Middle frontal gyrus (tissue), 1 donor: ENCODE measurements around the gene OPCML.

ENCODE experiments used
- DNase-seq: peaks from one replicate; pipeline ENCODE4 v3.0.0-alpha.2; 2015; ENCODE audit warnings: low spot score; ENCODE audit errors: extremely low spot score

The OPCML gene

GRCh38 chr11:132639403-132639802 is 892.9 kb downstream of the OPCML start:
- no peak for DNase-seq

GRCh38 chr11:132638423-132638822 is 893.9 kb downstream of the OPCML start:
- DNase-seq: no peak

GRCh38 chr11:132636523-132636922 is 895.8 kb downstream of the OPCML start:
- no peak for DNase-seq

DNA sequence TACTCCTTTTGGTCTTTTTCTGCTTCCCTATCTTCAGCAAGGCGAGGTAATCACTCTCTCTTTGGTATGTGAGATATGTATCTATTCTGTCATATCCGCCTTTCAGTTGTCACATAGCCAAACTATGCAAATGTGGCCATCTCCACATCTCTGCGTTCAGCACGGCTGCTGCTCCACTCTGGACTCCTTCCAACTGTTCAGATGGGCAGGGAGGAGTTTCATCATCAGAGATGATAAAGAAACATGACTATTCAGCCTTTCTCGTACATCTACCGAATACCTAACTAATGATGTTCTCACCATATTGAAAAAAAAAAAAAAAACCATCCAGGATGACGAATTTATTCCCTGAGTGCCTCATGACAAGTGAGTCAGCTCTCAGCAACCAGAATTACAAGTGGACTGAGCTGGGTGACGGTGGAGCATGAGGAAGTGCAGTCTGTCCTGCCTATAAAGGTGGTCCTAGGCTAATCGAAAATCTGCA is 899.6 kb downstream of the OPCML start:
- DNase-seq: no peak

GRCh38 chr11:132631989-132632388 is 900.3 kb downstream of the OPCML start:
- no peak for DNase-seq

DNA sequence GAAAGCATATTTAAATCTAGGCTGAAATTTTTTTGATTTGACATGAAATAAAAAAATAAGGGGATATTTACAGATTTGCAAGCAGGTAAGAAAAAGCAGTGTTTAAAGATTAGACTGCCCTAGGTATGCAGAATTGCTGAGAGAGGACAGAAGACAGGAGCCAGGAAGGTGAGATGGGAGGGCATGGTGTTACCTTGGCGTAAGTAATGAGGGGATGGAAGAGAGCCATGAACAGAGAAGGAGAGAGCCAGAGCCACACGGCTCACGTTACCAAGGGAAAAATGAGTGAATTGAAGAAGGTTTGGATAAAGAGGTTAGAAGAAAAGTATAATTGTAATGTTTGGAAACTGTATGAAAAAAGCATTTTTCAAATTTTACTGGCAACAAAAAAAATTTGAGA is 904.3 kb downstream of the OPCML start:
- DNase-seq: no peak

- no peak for DNase-seq
Observed at GRCh38 chr11:132626446-132626845, 905.9 kb downstream of the OPCML start.

GRCh38 chr11:132623511-132623910 is 908.8 kb downstream of the OPCML start:
- DNase-seq: no peak

- DNase-seq: no peak
Observed at GRCh38 chr11:132621976-132622580, 910.2 kb downstream of the OPCML start.

DNA sequence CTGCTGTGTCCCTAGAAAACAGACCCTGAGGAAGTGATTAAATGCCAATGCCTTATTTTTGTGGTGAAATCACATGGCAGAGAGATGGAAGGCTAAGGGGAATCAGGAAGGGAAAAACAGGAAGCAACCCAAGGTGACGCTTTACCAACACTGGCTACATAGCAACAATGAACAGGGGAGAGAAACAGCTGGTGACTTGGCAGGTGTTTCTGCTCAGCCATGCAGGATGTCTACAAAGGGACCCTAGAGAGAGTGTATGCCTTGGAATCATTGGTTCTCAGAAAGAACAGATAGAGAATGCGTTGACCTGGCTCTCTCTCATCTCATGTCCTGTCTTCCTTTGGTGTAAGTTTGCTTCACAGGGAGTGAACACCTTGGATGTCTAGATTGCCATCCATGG is 911.9 kb downstream of the OPCML start:
- DNase-seq: no peak

- no peak for DNase-seq
Observed at GRCh38 chr11:132610791-132611190, 921.5 kb downstream of the OPCML start.

GRCh38 chr11:132610216-132610615 is 922.1 kb downstream of the OPCML start:
- DNase-seq: no peak

DNA sequence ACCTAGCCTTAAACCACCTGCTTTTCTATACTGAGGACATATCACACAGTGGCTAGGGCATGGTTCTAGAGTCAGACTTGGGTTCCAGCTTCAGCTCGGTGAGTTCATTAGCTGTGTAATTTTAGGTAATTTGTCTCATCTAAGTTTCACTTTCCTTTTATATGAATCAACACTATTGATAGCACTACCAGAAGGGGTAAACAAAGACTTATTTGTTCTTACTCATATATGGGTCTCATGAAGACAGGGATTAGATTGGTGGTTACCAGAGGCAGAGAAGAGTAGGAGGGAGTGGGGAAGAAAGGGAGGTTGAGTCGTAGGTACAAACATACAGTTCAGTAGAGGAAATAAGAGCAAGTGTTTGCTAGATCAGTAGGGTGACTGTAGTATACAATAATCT is 924.7 kb downstream of the OPCML start:
- DNase-seq: no peak

GRCh38 chr11:132605825-132606570 is 926.3 kb downstream of the OPCML start:
- DNase-seq: no peak

DNA sequence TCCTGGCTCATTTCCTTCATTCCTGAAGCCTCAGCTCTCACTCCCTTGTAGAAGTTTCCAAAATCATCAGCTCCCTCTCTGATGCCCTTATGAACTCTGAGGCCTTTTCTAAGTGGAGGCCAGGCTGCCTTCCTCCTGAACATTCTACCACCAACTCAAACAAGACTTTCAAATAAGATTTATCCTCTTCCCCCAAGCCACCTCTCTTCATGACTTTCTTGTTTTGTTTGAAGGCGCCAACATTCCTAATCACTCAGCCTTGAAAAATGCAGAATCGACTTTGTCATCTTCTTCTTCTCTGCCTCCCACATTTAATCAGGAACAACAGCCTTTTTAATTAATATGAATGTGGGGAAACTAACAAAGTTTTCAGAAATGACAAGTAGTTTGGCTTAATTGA is 927.9 kb downstream of the OPCML start:
- no peak for DNase-seq

DNA sequence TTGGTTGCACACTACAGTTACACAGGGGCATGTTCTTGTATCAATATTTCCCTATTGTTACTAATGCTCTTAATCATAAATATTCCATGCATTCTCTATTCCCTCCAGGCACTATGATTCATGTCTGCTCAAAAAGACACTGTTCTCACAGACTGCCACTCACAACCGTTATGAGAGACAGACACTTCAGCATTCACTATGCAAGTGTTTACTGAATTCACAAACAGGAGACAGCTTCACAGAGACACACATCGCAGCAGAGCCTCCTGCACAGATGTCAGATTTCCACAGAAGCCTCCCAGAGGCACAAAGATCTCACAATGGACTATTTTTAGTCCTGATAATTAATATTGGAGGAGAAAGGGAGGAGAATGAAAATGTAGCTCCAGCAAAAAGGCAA is 930.4 kb downstream of the OPCML start:
- DNase-seq: no peak

DNA sequence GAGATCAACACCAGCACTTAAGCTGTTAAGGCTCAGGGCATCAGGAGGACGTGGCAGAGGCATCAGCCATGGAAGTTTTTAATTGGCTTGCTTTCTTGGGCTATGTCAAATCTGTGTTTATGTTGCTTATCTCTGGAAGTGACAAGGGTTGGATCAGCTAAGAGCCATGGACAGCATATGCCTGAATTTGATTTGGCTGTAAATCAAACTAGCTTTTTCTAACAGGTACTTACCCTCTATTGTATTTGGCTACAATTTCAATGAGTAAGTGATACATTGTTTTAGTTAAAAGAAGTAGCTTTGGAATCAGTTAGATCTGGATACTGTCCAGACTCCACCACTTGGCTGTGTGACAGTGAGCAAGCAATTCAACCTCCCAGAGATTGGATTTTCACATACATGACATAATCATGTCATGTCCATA is 936.6 kb downstream of the OPCML start:
- no peak for DNase-seq

GRCh38 chr11:132595246-132595645 is 937.1 kb downstream of the OPCML start:
- DNase-seq: no peak

DNA sequence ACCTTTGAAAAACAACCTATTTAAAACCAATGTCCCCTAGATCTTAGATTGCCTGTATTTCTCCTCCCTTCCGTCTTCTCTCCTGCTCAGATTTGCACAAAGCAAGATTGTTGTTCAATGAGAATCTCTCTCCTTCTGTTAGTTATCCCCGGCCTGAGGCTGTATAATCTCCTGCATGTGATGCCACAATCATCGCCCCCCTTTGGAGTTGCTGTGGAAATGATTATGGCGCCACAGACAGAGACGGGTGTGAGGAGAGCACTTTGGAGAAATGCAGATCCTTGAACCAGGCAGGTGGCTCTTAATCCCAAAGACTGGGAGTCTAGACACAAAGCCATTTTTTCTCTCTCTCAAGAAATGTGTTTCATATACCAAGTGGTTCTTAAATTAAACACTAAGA is 941.3 kb downstream of the OPCML start:
- DNase-seq: no peak

DNA sequence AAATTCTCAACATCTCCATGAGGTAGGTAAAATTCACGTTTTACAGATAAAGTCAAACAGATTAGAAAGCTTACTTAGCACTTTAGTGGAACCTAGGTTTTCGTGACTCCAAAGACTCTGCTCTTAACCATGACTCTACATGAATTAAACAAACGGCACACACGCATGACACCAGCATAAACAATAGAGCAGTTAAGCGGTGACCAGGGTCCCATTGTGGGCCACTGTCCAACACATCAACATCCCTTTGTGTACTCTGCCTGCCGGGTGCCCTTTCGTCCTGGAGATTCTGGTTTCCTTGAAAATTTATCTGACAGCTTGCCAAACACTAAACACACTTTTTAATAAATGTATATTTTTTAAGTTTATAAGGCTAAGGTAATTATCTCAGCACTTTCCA is 941.7 kb downstream of the OPCML start:
- DNase-seq: no peak

DNA sequence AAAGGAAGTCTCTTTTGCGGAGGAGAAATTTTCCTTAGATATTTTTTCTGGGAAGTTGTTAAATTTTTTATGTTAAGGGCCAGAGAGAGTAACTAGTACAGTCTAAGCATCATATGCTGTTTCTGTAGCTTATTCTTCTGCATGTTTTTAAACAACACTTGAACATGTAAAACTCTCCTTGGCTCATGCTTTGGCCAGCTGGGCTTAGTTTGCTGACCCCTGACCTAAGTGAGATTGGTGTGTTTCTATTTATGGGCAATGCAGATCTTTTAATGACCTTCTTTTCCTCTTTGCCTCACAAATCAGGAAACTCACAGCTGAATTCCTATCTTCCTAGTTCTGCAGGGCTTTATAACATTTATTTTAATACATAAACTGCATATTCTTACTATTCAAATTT is 942.5 kb downstream of the OPCML start:
- DNase-seq: no peak

GRCh38 chr11:132588366-132588765 is 943.9 kb downstream of the OPCML start:
- no peak for DNase-seq

GRCh38 chr11:132587716-132588115 is 944.6 kb downstream of the OPCML start:
- DNase-seq: no peak
